HEK293T (cell line): ENCODE results near the gene PRKG1.

ENCODE experiments used
- CTCF ChIA-PET: fragments of 350-600 bp; formaldehyde crosslinking; extraction: SDS; loops from one replicate; lab custom pipeline; 2021; ENCODE audit warnings: antibody characterized with exemption, inconsistent platforms; lab: Yijun Ruan, JAX
- POLR2A ChIA-PET: fragments of 350-600 bp; formaldehyde crosslinking; extraction: SDS; loops from one replicate; lab custom pipeline; 2020; ENCODE audit warnings: antibody characterized with exemption, inconsistent platforms; lab: Yijun Ruan, JAX
- DNase-seq: peaks from one replicate; pipeline ENCODE4 v3.0.0; 2012; ENCODE audit warnings: mixed read lengths; ENCODE audit errors: extremely low spot score
- ARNT ChIP-seq: fragments of 450-650 bp; IDR thresholded peaks from 2 replicates; pipeline ENCODE4 v1.6.1; 2017; ENCODE audit warnings: mild to moderate bottlenecking
- BHLHE40 ChIP-seq: fragments of 450-650 bp; IDR thresholded peaks from 2 replicates; pipeline ENCODE4 v1.6.1; 2016; ENCODE audit warnings: mild to moderate bottlenecking, moderate library complexity, borderline replicate concordance
- CTBP1 ChIP-seq: fragments of 450-650 bp; IDR thresholded peaks from 2 replicates; pipeline ENCODE4 v1.6.1; 2016; ENCODE audit warnings: borderline replicate concordance
- ELF4 ChIP-seq: fragments of 450-650 bp; IDR thresholded peaks from 2 replicates; pipeline ENCODE4 v1.6.1; 2017; ENCODE audit warnings: antibody characterized with exemption
- FOXA1 ChIP-seq: fragments of 450-650 bp; IDR thresholded peaks from 2 replicates; pipeline ENCODE4 v1.6.1; 2016; ENCODE audit warnings: mild to moderate bottlenecking
- FOXK2 ChIP-seq: fragments of 450-650 bp; IDR thresholded peaks from 2 replicates; pipeline ENCODE4 v1.6.1; 2016; ENCODE audit warnings: mild to moderate bottlenecking
- FOXM1 ChIP-seq: fragments of 450-650 bp; IDR thresholded peaks from 2 replicates; pipeline ENCODE4 v1.6.1; 2017; ENCODE audit warnings: mild to moderate bottlenecking, borderline replicate concordance
- HDGF ChIP-seq: fragments of 450-650 bp; IDR thresholded peaks from 2 replicates; pipeline ENCODE4 v1.6.1; 2017; ENCODE audit warnings: antibody characterized with exemption, borderline replicate concordance
- L3MBTL2 ChIP-seq: fragments of 450-650 bp; conservative IDR thresholded peaks from 2 replicates; pipeline ENCODE4 v1.6.1; 2016; ENCODE audit warnings: mild to moderate bottlenecking
- LEF1 ChIP-seq: fragments of 450-650 bp; IDR thresholded peaks from 2 replicates; pipeline ENCODE4 v1.6.1; 2017; ENCODE audit warnings: mild to moderate bottlenecking, borderline replicate concordance
- NFRKB ChIP-seq: fragments of 450-650 bp; IDR thresholded peaks from 2 replicates; pipeline ENCODE4 v1.6.1; 2016; ENCODE audit warnings: mild to moderate bottlenecking, moderate library complexity
- PKNOX1 ChIP-seq: fragments of 450-650 bp; IDR thresholded peaks from 2 replicates; pipeline ENCODE4 v1.6.1; 2016
- SP1 ChIP-seq: fragments of 450-650 bp; IDR thresholded peaks from 2 replicates; pipeline ENCODE4 v1.6.1; 2017
- SUZ12 ChIP-seq: fragments of 450-650 bp; IDR thresholded peaks from 2 replicates; pipeline ENCODE4 v1.6.1; 2016; ENCODE audit warnings: mild to moderate bottlenecking
- TARDBP ChIP-seq: fragments of 450-650 bp; IDR thresholded peaks from 2 replicates; pipeline ENCODE4 v1.6.1; 2016
- ZNF384 ChIP-seq: fragments of 450-650 bp; IDR thresholded peaks from 2 replicates; pipeline ENCODE4 v1.6.1; 2016

PRKG1 gene

DNA sequence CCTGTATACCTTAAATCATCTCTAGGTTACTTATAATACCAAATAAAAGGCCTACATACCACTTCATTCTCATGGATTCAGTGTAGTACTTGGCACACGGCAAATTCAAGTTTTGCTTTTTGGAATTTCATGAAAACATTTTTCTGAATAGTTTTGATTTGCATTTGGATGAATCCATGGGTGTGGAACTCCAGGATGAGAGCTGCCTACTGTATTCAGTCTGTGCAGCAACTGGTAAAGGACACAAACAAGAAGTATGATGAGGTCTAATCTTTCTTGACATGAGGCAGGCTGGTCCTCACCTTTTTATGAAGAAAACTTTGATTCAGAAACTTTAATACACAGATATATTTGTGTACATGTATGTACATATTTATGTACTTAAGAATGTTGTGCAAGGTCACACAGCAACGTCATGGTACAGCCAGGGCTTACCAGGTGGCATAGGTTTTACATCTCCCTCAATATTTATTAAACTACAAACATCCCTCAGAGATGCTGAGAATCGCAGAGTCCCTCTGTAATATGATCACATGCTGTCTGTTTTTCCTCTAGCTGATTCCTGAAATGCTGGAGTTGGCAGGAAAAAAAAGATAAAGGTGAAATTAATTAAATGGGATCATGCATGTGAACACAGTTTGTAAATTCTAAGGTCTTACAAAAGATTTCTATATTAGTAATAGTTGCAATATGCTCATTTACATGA is 239.6 kb downstream of the PRKG1 start:
- TF ChIP-seq HDGF (no peak), ELF4 (no peak), LEF1 (no peak), PKNOX1 (no peak), L3MBTL2 (no peak), BHLHE40 (no peak), NFRKB (no peak), ZNF384 (no peak), TARDBP (no peak), ARNT (no peak), SP1 (no peak), CTBP1 (no peak), FOXM1 (no peak), SUZ12 (no peak), FOXA1 (no peak)
- no peak for DNase-seq
- ChIA-PET POLR2A (no interaction called here), CTCF (no interaction called here)

DNA sequence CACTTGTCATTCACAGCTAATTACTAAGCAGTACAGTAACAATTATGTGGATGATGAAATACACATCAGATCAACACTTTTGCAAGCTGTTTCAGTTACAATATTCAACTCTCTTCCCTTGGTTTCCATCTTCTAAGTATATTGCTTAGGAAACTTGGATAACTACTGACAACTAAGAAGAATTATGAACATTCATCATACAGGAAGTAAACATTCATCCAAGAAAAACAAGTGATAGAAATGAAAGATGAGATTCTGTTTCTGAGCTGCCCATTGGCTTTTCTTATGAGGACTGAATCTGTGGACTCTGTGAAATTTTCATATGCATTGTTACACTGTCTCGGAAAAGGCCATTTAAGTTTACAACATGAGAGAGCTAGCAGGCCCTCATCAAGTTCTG is 240.2 kb downstream of the PRKG1 start:
- POLR2A ChIA-PET: no interaction called here
- CTCF ChIA-PET: interaction anchor here (0.6 kb wide), 1 partner anchor 231 kb away, joined by 4 read pairs; no protein-coding TSS in a partner anchor
- DNase-seq: no peak
- TF ChIP-seq ELF4: no peak

DNA sequence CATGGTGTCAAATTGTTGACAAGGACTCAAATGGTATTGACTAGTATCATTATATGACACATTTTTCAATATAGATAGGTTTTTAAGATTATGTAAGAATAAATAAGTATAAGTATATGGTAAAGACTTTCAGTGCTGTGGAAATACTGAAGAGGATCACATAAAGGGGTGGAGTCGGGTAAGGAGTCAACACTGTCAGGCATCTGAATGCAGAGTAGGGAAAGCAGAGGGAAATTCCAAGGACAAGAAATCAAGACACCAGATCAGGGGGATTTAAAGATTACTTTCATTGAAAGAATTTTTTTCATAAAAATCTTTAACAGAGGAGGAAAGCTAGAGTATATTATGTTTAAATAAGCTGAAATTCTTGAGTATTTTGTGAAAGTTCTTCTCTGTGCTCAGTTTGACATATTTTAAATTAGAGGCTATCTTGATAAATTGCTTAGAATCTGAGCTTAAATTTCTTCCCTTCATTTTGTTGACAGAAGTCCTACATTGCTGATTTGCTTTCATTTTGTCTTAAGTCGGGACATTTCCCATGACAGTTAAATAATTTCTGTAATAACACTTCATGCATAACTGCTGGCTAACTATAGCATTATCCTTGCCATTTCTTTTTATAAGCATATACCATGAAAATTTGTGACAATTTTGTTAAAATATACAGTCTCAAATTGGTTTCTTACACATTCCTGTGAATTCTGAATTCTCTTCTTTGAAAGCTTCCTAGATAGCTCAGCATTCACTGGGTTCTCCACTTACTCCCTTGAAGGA is 244.3 kb downstream of the PRKG1 start:
- CTCF ChIA-PET: no interaction called here
- POLR2A ChIA-PET: no interaction called here
- TF ChIP-seq L3MBTL2 (no peak), FOXA1 (no peak), NFRKB (no peak), FOXM1 (no peak), SUZ12 (no peak), ZNF384 (no peak), ARNT (no peak), ELF4 (no peak), PKNOX1 (no peak), HDGF (no peak), BHLHE40 (no peak), SP1 (no peak), FOXK2 (no peak), CTBP1 (no peak), TARDBP (no peak)
- no peak for DNase-seq

- TF ChIP-seq PKNOX1 (no peak), BHLHE40 (no peak), FOXM1 (no peak), ELF4 (no peak), HDGF (no peak), LEF1 (no peak), ARNT (no peak), SUZ12 (no peak), TARDBP (no peak), NFRKB (no peak), L3MBTL2 (no peak), CTBP1 (no peak), ZNF384 (no peak)
- CTCF ChIA-PET: no interaction called here
- no peak for DNase-seq
- POLR2A ChIA-PET: no interaction called here
These were observed 244.8 kb downstream of the PRKG1 start for GRCh38 chr10:51319173-51319435.

GRCh38 chr10:51321300-51321699 is 247.0 kb downstream of the PRKG1 start:
- TF ChIP-seq NFRKB (no peak), PKNOX1 (no peak)
- POLR2A ChIA-PET: no interaction called here
- CTCF ChIA-PET: no interaction called here
- DNase-seq: no peak

GRCh38 chr10:51321980-51322379 is 247.7 kb downstream of the PRKG1 start:
- POLR2A ChIA-PET: no interaction called here
- no peak for DNase-seq
- CTCF ChIA-PET: no interaction called here
- TF ChIP-seq HDGF (no peak), FOXM1 (no peak), L3MBTL2 (no peak), ELF4 (no peak), FOXK2 (no peak), ZNF384 (no peak), LEF1 (no peak), NFRKB (no peak), TARDBP (no peak), SUZ12 (no peak), PKNOX1 (no peak), CTBP1 (no peak), SP1 (no peak), FOXA1 (no peak), BHLHE40 (no peak)
